ENCODE results near the gene B4GALT3. TPM values are rescaled to one million over a fixed set of nuclear protein-coding genes. Genes with fewer than 3 reads are reported as not detected.
A peak's percentile ranks its signal among the peaks of the same experiment; 100 is the strongest.

B4GALT3 gene
- 10 to 100 TPM; 20.2 to 29.3 TPM for total RNA-seq

- intact Hi-C loops (cut with DNase I) = no loop called here
- ATAC-seq (peak; percentile 97), DNase-seq (peak; percentile 89 to 93 (median 91))
- TF ChIP-seq CTCF (IDR thresholded peaks at IDR 0.05) (peak in 5 of 7 experiments; percentile 10 to 45 (median 33)), POLR2A (IDR thresholded peaks at IDR 0.05) (peak; percentile 71 to 91 (median 87))
- Histone ChIP-seq H3K9me3 (no peaks in the 10 kb centered on the region), H3K27me3 (no peaks in the 10 kb centered on the region), H3K36me3 (replicated peaks in 1 of 2; ENCODE audit: insufficient read depth in 1 of 2, low read depth in 2 of 2) (peaks cover 0 to 11% of the 10 kb centered on the region in 2 donors), H3K4me3 (peak within 1 kb of the TSS; percentile 48 to 65), H3K27ac (peak within 1 kb of the TSS; percentile 81 to 93 (median 91)), H3K4me1 (peaks cover 37% of the 10 kb centered on the region)
- WGBS, 2 donors = 1 to 5% methylated on average over 20 to 43 of the region's 50 CpGs
Observed at GRCh38 chr1:161177112-161177935, at the start of gene B4GALT3. B4GALT3 (minus strand) TSS chr1:161177507; CDS start chr1:161176060, 1,447 bp downstream.

- ATAC-seq = no peak
- intact Hi-C loops (cut with DNase I) = no loop called here
- no peak for DNase-seq
- Histone ChIP-seq H3K4me1 (peaks cover 32% of the 10 kb centered on the region), H3K27me3 (no peaks in the 10 kb centered on the region), H3K9me3 (no peaks in the 10 kb centered on the region), H3K4me3 (no peak overlapping the region), H3K27ac (no peak overlapping the region), H3K36me3 (replicated peaks in 1 of 2; ENCODE audit: insufficient read depth in 1 of 2, low read depth in 2 of 2) (no peaks in the 10 kb centered on the region)
- 60 to 70% methylated on average over 3 of the region's 3 CpGs for WGBS, 2 donors
- TF ChIP-seq POLR2A (IDR thresholded peaks at IDR 0.05) (no peak), CTCF (IDR thresholded peaks at IDR 0.05) (no peak)
Observed at GRCh38 chr1:161226759-161227158, 49.5 kb upstream of the B4GALT3 start.

- no peak for DNase-seq
- H3K27ac ChIP-seq = no peak overlapping the region
- no peaks in the 10 kb centered on the region for H3K27me3 ChIP-seq
- no peaks in the 10 kb centered on the region for H3K9me3 ChIP-seq
- peaks cover 32% of the 10 kb centered on the region for H3K4me1 ChIP-seq
- H3K4me3 ChIP-seq = peak overlapping the region; percentile 43 to 68
- no peak for ATAC-seq
- WGBS, 2 donors = 9 to 24% methylated on average over 14 to 15 of the region's 15 CpGs
- intact Hi-C loops (cut with DNase I) = no loop called here
- no peak for TF ChIP-seq CTCF (IDR thresholded peaks at IDR 0.05)
- TF ChIP-seq POLR2A (IDR thresholded peaks at IDR 0.05) = no peak
- H3K36me3 ChIP-seq (replicated peaks in 1 of 2; ENCODE audit: insufficient read depth in 1 of 2, low read depth in 2 of 2) = no peaks in the 10 kb centered on the region
Observed at GRCh38 chr1:161226320-161226711, 49.0 kb upstream of the B4GALT3 start.

- WGBS, 2 donors = 10 to 15% methylated on average over 16 of the region's 16 CpGs
- peak; percentile 95 for ATAC-seq
Observed at GRCh38 chr1:161225534-161226319, 48.4 kb upstream of the B4GALT3 start, which contains the start of gene TOMM40L. TOMM40L (plus strand) TSS chr1:161226060; CDS start chr1:161226490, 430 bp downstream.

More at GRCh38 chr1:161225534-161226319, 48.4 kb upstream of the B4GALT3 start, which contains the start of gene TOMM40L:
- Histone ChIP-seq H3K27ac (peak within 1 kb of the TSS in 1 of 4 donors; percentile 21), H3K27me3 (no peaks in the 10 kb centered on the region), H3K36me3 (replicated peaks in 1 of 2; ENCODE audit: insufficient read depth in 1 of 2, low read depth in 2 of 2) (no peaks in the 10 kb centered on the region), H3K4me1 (peaks cover 32% of the 10 kb centered on the region), H3K4me3 (peak within 1 kb of the TSS; percentile 43 to 68), H3K9me3 (no peaks in the 10 kb centered on the region)
- peak in 2 of 3 donors; percentile 21 to 24 for TF ChIP-seq POLR2A (IDR thresholded peaks at IDR 0.05)
- TF ChIP-seq CTCF (IDR thresholded peaks at IDR 0.05) = peak in 4 of 7 experiments; percentile 34 to 41 (median 37)
- intact Hi-C loops (cut with DNase I) = no loop called here
- peak; percentile 87 to 95 (median 89) for DNase-seq
